CD4-positive, alpha-beta T cell treated with Interleukin-6 for 4 hours (primary cell): ENCODE results near the gene CCNL2.
A peak's percentile ranks its signal among the peaks of the same experiment; 100 is the strongest.

Source experiments
- DNase-seq: peaks from one replicate; pipeline ENCODE4 v3.0.0-alpha.2; 2020; ENCODE audit warnings: mixed read lengths

Gene CCNL2

DNA sequence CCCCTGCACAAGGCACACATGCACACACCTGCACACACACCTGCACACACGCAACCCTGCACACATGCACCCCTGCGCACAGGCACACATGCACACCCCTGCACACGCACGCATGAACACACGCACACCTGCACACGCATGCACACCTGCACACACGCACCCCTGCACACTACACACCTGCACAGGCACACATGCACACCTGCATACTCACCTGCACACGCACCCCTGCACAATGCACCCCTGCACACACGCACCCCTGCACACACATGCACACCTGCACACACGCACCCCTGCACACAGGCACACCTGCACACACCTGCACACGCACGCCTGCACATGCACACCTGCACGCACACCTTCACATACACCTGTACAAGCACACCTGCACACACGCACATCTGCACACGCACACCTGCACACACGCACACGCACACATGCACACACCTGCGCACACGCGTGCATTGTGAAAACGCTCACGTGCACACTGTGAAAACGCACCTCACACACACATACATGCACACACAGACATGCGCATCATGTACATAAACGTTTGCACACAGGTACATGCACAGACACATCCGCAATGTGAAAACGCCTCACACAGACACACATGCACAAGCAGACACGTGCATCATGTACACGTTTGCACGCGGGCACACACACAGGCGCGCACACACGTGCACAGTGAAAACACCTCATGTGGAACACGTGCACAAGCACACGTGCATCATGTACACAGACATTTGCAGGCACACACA, 58.2 kb downstream of the CCNL2 start:
- no peak for DNase-seq

DNA sequence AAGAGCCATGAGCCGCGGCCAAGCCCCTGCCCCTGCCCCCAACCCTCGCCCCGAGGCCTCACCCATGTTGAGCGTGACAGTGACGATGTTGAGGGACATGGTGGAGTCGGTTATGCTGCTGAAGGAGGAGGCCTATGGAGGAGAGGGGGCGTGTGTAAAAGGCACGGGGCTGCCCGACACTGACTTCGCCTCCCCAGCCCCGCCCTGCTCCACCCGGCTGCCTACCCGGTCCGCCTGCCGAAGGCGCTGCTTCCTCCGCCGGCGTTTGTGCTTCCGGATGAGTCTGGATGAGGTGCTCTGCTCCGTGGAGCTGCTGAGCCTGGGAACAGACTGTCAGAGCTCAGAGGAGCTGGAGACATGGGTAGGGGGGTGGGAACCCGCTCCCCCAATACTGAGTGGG, 59.0 kb downstream of the CCNL2 start:
- no peak for DNase-seq

- no peak for DNase-seq
Observed at GRCh38 chr1:1338278-1338677, 60.9 kb downstream of the CCNL2 start.

DNA sequence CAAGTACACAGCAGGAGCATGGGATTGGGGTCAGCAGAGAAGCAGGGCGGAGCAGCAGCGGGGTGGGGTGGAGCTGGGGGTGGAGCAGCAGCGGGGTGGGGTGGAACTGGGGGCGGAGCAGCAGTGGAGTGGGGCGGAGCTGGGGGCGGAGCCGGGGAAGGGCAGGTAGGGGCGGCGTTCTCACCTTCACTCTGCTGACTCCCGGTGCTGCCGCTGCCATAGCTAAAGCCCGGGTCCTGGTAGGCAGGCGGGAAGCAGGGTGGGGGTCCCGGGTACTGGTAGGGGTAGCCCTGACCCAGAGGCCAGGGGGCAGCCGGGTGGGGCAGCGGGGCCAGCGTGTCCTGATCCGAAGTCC, 61.4 kb downstream of the CCNL2 start:
- DNase-seq: peak; percentile 19

DNA sequence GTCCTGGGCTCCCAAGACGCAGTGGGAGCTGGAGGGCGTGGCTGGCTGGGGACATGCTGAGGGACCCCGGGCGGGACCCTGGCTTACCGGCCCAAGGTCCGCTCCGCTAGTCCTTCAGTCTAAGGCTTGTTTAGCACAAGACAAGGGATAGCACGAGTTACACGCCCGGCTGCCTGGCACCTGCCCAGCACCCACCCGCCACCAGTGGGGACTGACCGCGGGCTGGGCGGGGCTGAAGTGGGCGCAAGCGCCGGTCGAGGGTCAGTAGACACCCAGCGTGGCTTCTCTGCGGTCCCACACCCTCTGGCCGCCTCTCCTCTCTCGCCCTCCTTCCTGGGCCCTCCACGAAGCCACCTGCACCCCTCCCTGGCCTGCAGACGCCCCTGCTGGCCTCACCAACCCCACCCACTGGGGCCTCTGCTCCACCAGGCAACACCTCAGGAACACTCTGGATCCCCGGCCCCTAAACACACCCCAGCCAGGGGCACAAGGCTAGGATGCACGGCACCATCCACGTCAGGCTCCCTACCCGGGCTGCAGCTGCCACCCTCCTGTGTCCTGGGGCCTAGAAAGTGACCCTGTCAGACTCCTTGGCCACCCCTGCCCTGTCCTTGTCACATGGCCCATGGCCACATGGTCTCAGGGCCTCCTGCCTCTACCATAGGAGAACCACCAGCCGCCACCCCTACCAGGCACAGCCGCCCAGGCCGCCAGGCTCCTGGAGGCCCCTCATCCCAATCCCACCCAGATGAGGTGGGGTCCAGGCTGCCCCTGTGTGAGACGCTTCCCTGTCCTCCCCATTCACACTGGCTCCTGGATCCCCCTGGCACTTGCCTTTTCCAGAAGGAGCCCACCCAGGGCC, 62.0 kb downstream of the CCNL2 start:
- no peak for DNase-seq

DNA sequence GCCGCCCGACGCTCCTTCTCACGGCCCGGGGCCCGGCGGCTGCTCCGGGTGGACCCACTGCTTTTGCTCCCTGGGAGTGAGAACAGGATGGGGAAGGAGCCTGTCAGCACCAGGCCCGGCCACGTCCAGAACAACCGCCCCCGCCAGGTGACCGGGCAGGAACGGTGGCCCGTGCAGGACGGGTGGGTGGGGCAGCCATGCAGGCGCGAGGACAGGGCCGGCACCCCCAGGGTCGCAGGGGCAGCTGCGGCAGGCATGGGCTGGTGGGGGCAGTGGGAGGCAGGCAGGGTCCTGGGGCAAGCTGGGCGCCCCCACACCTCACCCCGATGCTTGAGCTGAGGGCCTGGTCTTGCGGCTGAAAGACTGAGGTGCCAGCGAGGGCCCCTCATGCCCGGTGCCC, 62.7 kb downstream of the CCNL2 start:
- DNase-seq: no peak

DNA sequence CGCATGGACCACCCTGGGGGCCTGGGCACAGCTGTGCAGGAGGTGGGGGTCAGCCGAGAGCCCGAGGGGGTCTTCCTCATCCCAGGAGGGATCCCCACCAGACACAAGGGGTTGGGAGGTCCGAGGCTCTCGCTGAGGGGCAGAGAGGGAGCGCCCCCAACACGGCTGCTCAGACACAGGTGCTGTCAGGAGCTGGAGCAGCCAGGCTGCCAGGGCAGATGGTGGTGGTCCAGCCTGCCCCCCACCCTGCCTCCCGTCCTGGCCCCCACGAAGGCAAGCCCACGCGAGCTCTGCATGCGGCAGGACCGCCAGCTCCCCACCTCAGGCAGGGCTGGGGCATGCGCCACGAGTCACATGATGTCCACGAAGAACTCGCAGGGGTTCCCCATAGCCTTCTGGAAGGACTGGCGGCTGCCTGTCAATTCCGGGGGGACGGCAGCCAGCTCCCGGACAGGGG, 63.3 kb downstream of the CCNL2 start:
- DNase-seq: no peak
